Tibial artery (tissue), 4 donors: ENCODE data around the gene PIGC.

Experiments used
- DNase-seq, 2 donors: peaks; one replicate each; pipeline ENCODE4 v3.0.0-alpha.2; 2019
- H3K27ac ChIP-seq, 2 donors: fragments of 200-600 bp; sonication (generic) in 1 of 2; 1 replicate in 1 of 2; 2 replicates in 1 of 2; pipeline ENCODE4 v1.5.1; 2018 to 2019; ENCODE audit warnings: mild to moderate bottlenecking in 1 of 2
- H3K27me3 ChIP-seq, 2 donors: fragments of 200-600 bp; sonication (generic) in 1 of 2; one replicate each; pipeline versions ENCODE4 v1.5.1 to v1.6.0; 2016 to 2019
- H3K36me3 ChIP-seq, 3 donors: fragments of 200-600 bp; sonication (generic) in 2 of 3; one replicate each; pipeline ENCODE4 v1.5.1; 2016 to 2019; ENCODE audit warnings: mild to moderate bottlenecking in 2 of 3
- H3K4me1 ChIP-seq, 4 donors: fragments of 200-600 bp; sonication (generic) in 2 of 4; 1 replicate in 3 of 4; 2 replicates in 1 of 4; pipeline ENCODE4 v1.5.1; 2016 to 2019
- H3K4me3 ChIP-seq, 2 donors: fragments of 200-600 bp; sonication (generic) in 1 of 2; 1 replicate in 1 of 2; 2 replicates in 1 of 2; pipeline ENCODE4 v1.5.1; 2018 to 2019; ENCODE audit warnings: mild to moderate bottlenecking in 2 of 2
- H3K9me3 ChIP-seq, 3 donors: fragments of 200-600 bp; sonication (generic) in 1 of 3; one replicate each; pipeline ENCODE4 v1.5.1; 2016 to 2019
- intact Hi-C: fragments of 100-400 bp; cut with DNase I; formaldehyde crosslinking; loops from one replicate; pipeline ENCODE4 v1.15.0; 2023; ENCODE audit warnings: low total_unique reads
- TF ChIP-seq, protein P1 (sequence below), 2 experiments: fragments of 200-600 bp in 1 of 2; fragments of 450-650 bp in 1 of 2; IDR thresholded peaks; one replicate each; pipeline ENCODE4 v1.5.1; 2017 to 2019; ENCODE audit warnings: antibody characterized with exemption in 2 of 2, mild to moderate bottlenecking in 1 of 2, moderate library complexity in 1 of 2

The PIGC gene

GRCh38 chr1:172486805-172487454, 43.1 kb upstream of the PIGC start:
- TF ChIP-seq, protein P1, sequence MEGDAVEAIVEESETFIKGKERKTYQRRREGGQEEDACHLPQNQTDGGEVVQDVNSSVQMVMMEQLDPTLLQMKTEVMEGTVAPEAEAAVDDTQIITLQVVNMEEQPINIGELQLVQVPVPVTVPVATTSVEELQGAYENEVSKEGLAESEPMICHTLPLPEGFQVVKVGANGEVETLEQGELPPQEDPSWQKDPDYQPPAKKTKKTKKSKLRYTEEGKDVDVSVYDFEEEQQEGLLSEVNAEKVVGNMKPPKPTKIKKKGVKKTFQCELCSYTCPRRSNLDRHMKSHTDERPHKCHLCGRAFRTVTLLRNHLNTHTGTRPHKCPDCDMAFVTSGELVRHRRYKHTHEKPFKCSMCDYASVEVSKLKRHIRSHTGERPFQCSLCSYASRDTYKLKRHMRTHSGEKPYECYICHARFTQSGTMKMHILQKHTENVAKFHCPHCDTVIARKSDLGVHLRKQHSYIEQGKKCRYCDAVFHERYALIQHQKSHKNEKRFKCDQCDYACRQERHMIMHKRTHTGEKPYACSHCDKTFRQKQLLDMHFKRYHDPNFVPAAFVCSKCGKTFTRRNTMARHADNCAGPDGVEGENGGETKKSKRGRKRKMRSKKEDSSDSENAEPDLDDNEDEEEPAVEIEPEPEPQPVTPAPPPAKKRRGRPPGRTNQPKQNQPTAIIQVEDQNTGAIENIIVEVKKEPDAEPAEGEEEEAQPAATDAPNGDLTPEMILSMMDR (IDR thresholded peaks at IDR 0.05): no peak
- intact Hi-C loops: no loop called here
- Histone ChIP-seq H3K4me1 (no peaks in the 10 kb centered on the region), H3K9me3 (no peaks in the 10 kb centered on the region), H3K27ac (no peak overlapping the region), H3K36me3 (no peaks in the 10 kb centered on the region), H3K4me3 (no peak overlapping the region), H3K27me3 (peaks cover 0 to 4% of the 10 kb centered on the region in 2 donors)
- no peak for DNase-seq

DNA sequence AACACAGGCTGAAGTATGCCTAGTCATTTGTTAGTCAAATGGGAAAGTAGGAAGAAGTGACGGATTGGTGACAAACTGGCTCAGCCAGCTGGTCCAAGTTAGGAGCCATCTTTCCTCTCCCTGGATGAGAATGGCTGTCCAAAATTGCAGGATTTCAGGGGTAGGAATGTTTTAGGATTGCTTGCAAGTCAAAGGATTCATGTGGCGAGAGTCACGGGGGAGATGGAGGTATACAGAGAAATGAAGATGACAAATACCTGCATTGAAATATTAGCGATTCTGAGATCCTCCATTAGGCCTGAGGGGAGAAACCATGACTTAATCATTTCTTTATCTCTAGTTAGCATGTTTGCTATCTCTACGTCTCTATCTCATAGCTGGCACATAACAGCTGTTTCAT, 41.8 kb upstream of the PIGC start:
- H3K27me3 ChIP-seq: peaks cover 0 to 2% of the 10 kb centered on the region in 2 donors
- no peak overlapping the region for H3K4me3 ChIP-seq
- intact Hi-C loops: no loop called here
- H3K36me3 ChIP-seq: no peaks in the 10 kb centered on the region
- no peak overlapping the region for H3K27ac ChIP-seq
- H3K9me3 ChIP-seq: no peaks in the 10 kb centered on the region
- no peaks in the 10 kb centered on the region for H3K4me1 ChIP-seq
- TF ChIP-seq, protein P1 (IDR thresholded peaks at IDR 0.05): no peak
- DNase-seq: no peak

- H3K27ac ChIP-seq: no peak overlapping the region
Measured at GRCh38 chr1:172484252-172484651, 40.4 kb upstream of the PIGC start.

DNA sequence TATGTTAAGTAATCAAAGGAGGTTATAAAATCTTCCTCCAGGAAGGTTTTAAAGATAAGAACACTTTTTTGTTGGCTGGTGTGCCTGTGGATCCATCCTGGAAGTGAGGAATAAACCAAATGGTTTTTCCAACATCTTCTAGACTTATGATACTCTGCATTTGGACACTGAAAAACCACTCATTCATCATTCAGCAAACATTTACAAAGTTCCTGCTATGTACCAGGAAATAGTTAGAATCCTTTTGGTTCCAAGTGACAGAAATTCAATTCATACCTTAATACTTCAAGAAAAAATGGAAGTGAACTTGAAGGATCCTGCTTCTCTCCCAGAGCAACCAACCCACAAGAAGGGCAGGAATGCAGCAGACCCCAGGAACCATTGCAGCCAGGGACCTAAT, 39.6 kb upstream of the PIGC start:
- H3K36me3 ChIP-seq: no peaks in the 10 kb centered on the region
- peaks cover 0 to 3% of the 10 kb centered on the region in 2 donors for H3K27me3 ChIP-seq
- no peak for DNase-seq
- H3K9me3 ChIP-seq: no peaks in the 10 kb centered on the region
- TF ChIP-seq, protein P1 (IDR thresholded peaks at IDR 0.05): no peak
- H3K4me1 ChIP-seq: no peaks in the 10 kb centered on the region
- no peak overlapping the region for H3K27ac ChIP-seq
- H3K4me3 ChIP-seq: no peak overlapping the region
- intact Hi-C loops: no loop called here

More at GRCh38 chr1:172484252-172484651, 40.4 kb upstream of the PIGC start:
- H3K9me3 ChIP-seq: no peaks in the 10 kb centered on the region
- no peaks in the 10 kb centered on the region for H3K4me1 ChIP-seq
- TF ChIP-seq, protein P1 (IDR thresholded peaks at IDR 0.05): no peak
- DNase-seq: no peak
- H3K4me3 ChIP-seq: no peak overlapping the region
- intact Hi-C loops: no loop called here
- H3K36me3 ChIP-seq: no peaks in the 10 kb centered on the region
- H3K27me3 ChIP-seq: peaks cover 0 to 3% of the 10 kb centered on the region in 2 donors

- Histone ChIP-seq H3K36me3 (no peaks in the 10 kb centered on the region), H3K27me3 (peaks cover 0 to 3% of the 10 kb centered on the region in 2 donors), H3K27ac (no peak overlapping the region), H3K4me3 (no peak overlapping the region), H3K4me1 (no peaks in the 10 kb centered on the region), H3K9me3 (no peaks in the 10 kb centered on the region)
- no peak for DNase-seq
- TF ChIP-seq, protein P1 (IDR thresholded peaks at IDR 0.05): no peak
- intact Hi-C loops: no loop called here
Measured at GRCh38 chr1:172482044-172482443, 38.2 kb upstream of the PIGC start.
